K562 (cell line): ENCODE data around the gene BCL11A. TPM values are rescaled to one million over a fixed set of nuclear protein-coding genes. Genes with fewer than 3 reads are reported as not detected.

ENCODE experiments used
- ATAC-seq: fragments of 200-7000 bp; cut with Tn5 transposase; 3 replicates; pipeline ENCODE4 v1.9.1; 2020; ENCODE audit warnings: moderate library complexity
- BruUV-seq: library from RNA; stranded (reverse); fragments of 400-500 nt; replicated peaks from 2 replicates; lab custom pipeline; 2021; lab: Mats Ljungman, UMichigan
- CTCF ChIA-PET: fragments of 300-600 bp; formaldehyde crosslinking; extraction: SDS; loops from one replicate; lab custom pipeline; 2021; ENCODE audit warnings: low intra/inter-chr PET ratio; lab: Yijun Ruan, JAX
- POLR2A ChIA-PET: fragments of 300-600, 350-650 bp; sonication (Branson Sonifier 250); formaldehyde crosslinking; extraction: SDS; loops from one replicate; lab custom pipeline; 2021; ENCODE audit warnings: antibody characterized with exemption, inconsistent platforms; lab: Yijun Ruan, JAX
- DNase-seq, 4 experiments: peaks; one replicate each; pipeline versions ENCODE4 v3.0.0 to v3.0.0-alpha.2; 2011 to 2018; ENCODE audit warnings: low spot score in 3 of 4, mixed read lengths in 3 of 4; ENCODE audit errors: extremely low read depth in 1 of 4
- FAIRE-seq: peaks from 2 replicates; lab custom pipeline; 2011; peaks lifted over from hg19 to GRCh38; lab: Jason Lieb, UNC
- H2AFZ ChIP-seq: 2 replicates; pipeline ENCODE4 v1.6.0; 2011; ENCODE audit warnings: low read depth, low read length, control low read depth, inconsistent platforms
- H3K27ac ChIP-seq: fragments of 200-600 bp; 3 replicates; pipeline ENCODE4 v1.8.0; 2011; ENCODE audit warnings: low read depth, mild to moderate bottlenecking, control low read depth, inconsistent platforms, low read length, moderate library complexity, mixed read lengths; ENCODE audit errors: extremely low read depth
- H3K27me3 ChIP-seq, 2 experiments: fragments of 300-600 bp in 1 of 2; 2 replicates in 1 of 2; 3 replicates in 1 of 2; pipeline versions ENCODE4 v1.6.0 to v1.8.0; 2011; ENCODE audit warnings: inconsistent platforms in 2 of 2, low read length in 2 of 2, mild to moderate bottlenecking in 1 of 2, mixed read lengths in 1 of 2, moderate library complexity in 1 of 2; ENCODE audit not compliant: control insufficient read depth in 2 of 2, insufficient read depth in 2 of 2
- H3K36me3 ChIP-seq: fragments of 300-600 bp; 3 replicates; pipeline ENCODE4 v1.8.0; 2011; ENCODE audit warnings: mild to moderate bottlenecking, low read length, inconsistent platforms; ENCODE audit not compliant: control insufficient read depth, insufficient read depth
- H3K4me1 ChIP-seq, 2 experiments: fragments of 200-600 bp in 1 of 2; replicated peaks in 1 of 2; 2 replicates in 1 of 2; 3 replicates in 1 of 2; pipeline versions ENCODE4 v1.5.1 to v1.8.0; 2011; ENCODE audit warnings: inconsistent platforms in 2 of 2, low read length in 2 of 2, mild to moderate bottlenecking in 1 of 2, mixed read lengths in 1 of 2, moderate library complexity in 1 of 2; ENCODE audit not compliant: control insufficient read depth in 2 of 2, insufficient read depth in 2 of 2
- H3K4me2 ChIP-seq: 2 replicates; pipeline ENCODE4 v1.6.1; 2011; ENCODE audit warnings: low read length, control low read depth, inconsistent platforms, mixed read lengths; ENCODE audit not compliant: insufficient read depth
- H3K4me3 ChIP-seq: fragments of 200-600 bp; sonication (generic), shearing (Covaris generic); 2 replicates; pipeline ENCODE4 v1.5.1; 2016; ENCODE audit warnings: control low read depth, inconsistent platforms
- H3K79me2 ChIP-seq: fragments of 200-600 bp; 3 replicates; pipeline ENCODE4 v1.8.0; 2011; ENCODE audit warnings: low read length, inconsistent platforms; ENCODE audit not compliant: control insufficient read depth, insufficient read depth
- H3K9ac ChIP-seq, 2 experiments: 2 replicates each; pipeline versions ENCODE4 v1.6.0 to v1.6.1; 2011; ENCODE audit warnings: low read depth in 2 of 2, low read length in 2 of 2, control low read depth in 1 of 2, inconsistent platforms in 1 of 2, mild to moderate bottlenecking in 1 of 2, mixed read lengths in 1 of 2; ENCODE audit not compliant: insufficient read depth in 1 of 2
- H3K9me1 ChIP-seq: one replicate; pipeline ENCODE4 v1.6.0; 2011; ENCODE audit warnings: inconsistent platforms, mild to moderate bottlenecking, low read length, moderate library complexity; ENCODE audit not compliant: control insufficient read depth, insufficient read depth
- H3K9me3 ChIP-seq: replicated peaks from 2 replicates; pipeline ENCODE4 v1.5.1; 2011; ENCODE audit warnings: low read depth, low read length, inconsistent platforms; ENCODE audit not compliant: control insufficient read depth, insufficient read depth
- H4K20me1 ChIP-seq: replicated peaks from 2 replicates; pipeline ENCODE4 v1.6.1; 2011; ENCODE audit warnings: low read length, inconsistent platforms, mixed read lengths; ENCODE audit not compliant: control insufficient read depth, insufficient read depth
- CHD1 ChIP-seq: fragments of 200-600 bp; sonication (generic); IDR thresholded peaks from one replicate; pipeline ENCODE4 v1.6.1; 2012; ENCODE audit warnings: mild to moderate bottlenecking, moderate library complexity, low read length, inconsistent platforms
- FOS ChIP-seq: IDR thresholded peaks from 3 replicates; pipeline ENCODE4 v1.6.1; 2011; ENCODE audit not compliant: insufficient read length; ENCODE audit errors: extremely low read depth
- HNRNPK ChIP-seq: fragments of 200-400 bp; formaldehyde crosslinking; IDR thresholded peaks from one replicate; pipeline ENCODE4 v1.6.1; 2018; ENCODE audit warnings: mild to moderate bottlenecking, low read depth, low read length; ENCODE audit not compliant: poor library complexity, severe bottlenecking
- LCOR ChIP-seq: sonication (generic); formaldehyde crosslinking; IDR thresholded peaks from 2 replicates; pipeline ENCODE4 v1.8.0; 2022; ENCODE audit warnings: mild to moderate bottlenecking, missing genetic modification reagents
- PCBP1 ChIP-seq: fragments of 200-400 bp; formaldehyde crosslinking; IDR thresholded peaks from 2 replicates; pipeline ENCODE4 v1.6.1; 2018; ENCODE audit warnings: mild to moderate bottlenecking, low read depth, low read length; ENCODE audit not compliant: poor library complexity, severe bottlenecking
- PPARD ChIP-seq: fragments of 250-450 bp; sonication (Bioruptor Pico); IDR thresholded peaks from 2 replicates; pipeline ENCODE4 v1.8.0; 2022; ENCODE audit warnings: inconsistent platforms, mild to moderate bottlenecking, moderate library complexity
- SNAPC5 ChIP-seq: fragments of 250-450 bp; sonication (Bioruptor Pico); IDR thresholded peaks from 2 replicates; pipeline ENCODE4 v1.8.0; 2021; ENCODE audit warnings: moderate library complexity, mild to moderate bottlenecking, inconsistent platforms
- THRAP3 ChIP-seq: fragments of 450-650 bp; IDR thresholded peaks from 2 replicates; pipeline ENCODE4 v1.6.1; 2016; ENCODE audit warnings: mild to moderate bottlenecking, inconsistent platforms, borderline replicate concordance
- TOE1 ChIP-seq, 2 experiments: fragments of 450-650 bp in 1 of 2; sonication (generic) in 1 of 2; formaldehyde crosslinking in 1 of 2; IDR thresholded peaks; 2 replicates each; pipeline versions ENCODE4 v1.7.1 to v1.8.0; 2016 to 2022; ENCODE audit warnings: borderline replicate concordance in 2 of 2, mild to moderate bottlenecking in 2 of 2, antibody characterized with exemption in 1 of 2, inconsistent platforms in 1 of 2, low read depth in 1 of 2, missing genetic modification reagents in 1 of 2, moderate library complexity in 1 of 2
- ZBTB12 ChIP-seq: fragments of 250-450 bp; sonication (Bioruptor Pico); IDR thresholded peaks from 2 replicates; pipeline ENCODE4 v1.4.0; 2020
- ZNF398 ChIP-seq: fragments of 250-450 bp; sonication (Bioruptor Pico); IDR thresholded peaks from 2 replicates; pipeline ENCODE4 v1.8.0; 2021; ENCODE audit warnings: moderate library complexity, mild to moderate bottlenecking, inconsistent platforms
- ZNF511 ChIP-seq: sonication (generic); formaldehyde crosslinking; IDR thresholded peaks from 2 replicates; pipeline ENCODE4 v1.8.0; 2022; ENCODE audit warnings: mild to moderate bottlenecking, missing genetic modification reagents
- ZNF780A ChIP-seq: fragments of 250-450 bp; sonication (Bioruptor Pico); IDR thresholded peaks from 2 replicates; pipeline ENCODE4 v1.5.0; 2021; ENCODE audit warnings: mild to moderate bottlenecking
- WGBS: fragments of 100-300 bp; shearing (Covaris generic); methylation state at CpG from one replicate; pipeline ENCODE4 v1.1.6; 2016; ENCODE audit warnings: low coverage, mixed read lengths; ENCODE audit not compliant: insufficient coverage; ENCODE audit errors: missing lambda C conversion rate; 5-methylcytosine and 5-hydroxymethylcytosine counted together
- in situ Hi-C: fragments of 300-500 bp; cut with MboI; formaldehyde crosslinking; loops from 4 replicates; pipeline ENCODE4 v1.15.0; 2018; ENCODE audit warnings: inconsistent platforms, mixed read lengths
- intact Hi-C: fragments of 100-400 bp; cut with micrococcal nuclease; formaldehyde crosslinking; loops from 2 replicates; pipeline ENCODE4 v1.14.2; 2022
- polyA plus RNA-seq, 8 experiments: library from polyadenylated mRNA; depleted of rRNA in 4 of 8; stranded (reverse) in 5 of 8; unstranded in 3 of 8; fragments of >200 nt; fragmentation: Nextera tagmentation in 2 of 8; fragmentation: Illumina TruSeq in 1 of 8; extraction: Ambion mirVana in 2 of 8; extraction: Trizol in 1 of 8; gene quantifications; 2 replicates each; pipeline versions ENCODE4 v1.2.1 to v1.2.3, GENCODE V29; 2011 to 2014; ENCODE audit warnings: inconsistent platforms in 1 of 8, missing spikeins in 1 of 8
- total RNA-seq, 7 experiments: library from RNA; depleted of rRNA in 6 of 7; stranded (reverse); fragments of >200 nt in 6 of 7; fragmentation: Illumina TruSeq in 2 of 7; extraction: Trizol in 2 of 7; gene quantifications; 2 replicates each; pipeline versions ENCODE4 v1.2.1 to v1.2.3, GENCODE V29; 2011 to 2021; ENCODE audit warnings: low replicate concordance in 1 of 7

Gene BCL11A
- total and polyA plus RNA-seq, 9 of the 15 experiments (the other 6 are each of a cell fraction or from before 2014, with no cell fraction given), result 0.13 TPM; not detected in 8

- Histone ChIP-seq H2AFZ (no peak overlapping the region), H3K27ac (no peak overlapping the region), H3K27me3 (no peaks in the 10 kb centered on the region), H3K9ac (no peak overlapping the region), H3K79me2 (no peaks in the 10 kb centered on the region), H3K4me2 (no peak overlapping the region), H3K9me3 (no peaks in the 10 kb centered on the region), H4K20me1 (no peaks in the 10 kb centered on the region), H3K4me1 (no peaks in the 10 kb centered on the region), H3K9me1 (no peaks in the 10 kb centered on the region), H3K4me3 (no peak overlapping the region), H3K36me3 (no peaks in the 10 kb centered on the region)
- BruUV-seq, result no TSS peak
- in situ Hi-C loops (no loop called here), intact Hi-C loops (no loop called here)
- DNase-seq (no peak), FAIRE-seq (no peak), ATAC-seq (no peak)
- WGBS, result 0% methylated on average over 5 of the region's 5 CpGs
- ChIA-PET CTCF (no interaction called here), POLR2A (interaction anchor here (1.0 kb wide), 1 partner anchor 9 kb away, joined by 3 read pairs; no protein-coding TSS in a partner anchor)
- TF ChIP-seq ZNF780A (CRISPR knock-in tag) (no peak), ZBTB12 (CRISPR knock-in tag) (no peak), CHD1 (no peak), LCOR (no peak), HNRNPK (no peak), THRAP3 (no peak), PCBP1 (no peak), SNAPC5 (CRISPR knock-in tag) (no peak), ZNF398 (no peak), PPARD (CRISPR knock-in tag) (no peak), ZNF511 (CRISPR knock-in tag) (no peak), TOE1 (IDR thresholded peaks at IDR 0.05; ENCODE audit: borderline replicate concordance) (no peak), TOE1 (CRISPR knock-in tag; IDR thresholded peaks at IDR 0.05; ENCODE audit: borderline replicate concordance, low read depth) (no peak), FOS (no peak)
Measured at GRCh38 chr2:60424233-60424632, 129.2 kb downstream of the BCL11A start.
